HG02571 (cell line): Measurements from ENCODE around the gene RNF168.
"Not testable (repeated sequence)": the region's sequence is repeated elsewhere in the genome, so short reads cannot be mapped to it uniquely, and the experiment has no call there.

Experiments used
- ATAC-seq: cut with Tn5 transposase; IDR thresholded peaks from one replicate; pipeline ENCODE4 v1.9.1; 2021; ENCODE audit warnings: mild to moderate bottlenecking, moderate library complexity; ENCODE audit not compliant: unreplicated experiment

The RNF168 gene, protein sequence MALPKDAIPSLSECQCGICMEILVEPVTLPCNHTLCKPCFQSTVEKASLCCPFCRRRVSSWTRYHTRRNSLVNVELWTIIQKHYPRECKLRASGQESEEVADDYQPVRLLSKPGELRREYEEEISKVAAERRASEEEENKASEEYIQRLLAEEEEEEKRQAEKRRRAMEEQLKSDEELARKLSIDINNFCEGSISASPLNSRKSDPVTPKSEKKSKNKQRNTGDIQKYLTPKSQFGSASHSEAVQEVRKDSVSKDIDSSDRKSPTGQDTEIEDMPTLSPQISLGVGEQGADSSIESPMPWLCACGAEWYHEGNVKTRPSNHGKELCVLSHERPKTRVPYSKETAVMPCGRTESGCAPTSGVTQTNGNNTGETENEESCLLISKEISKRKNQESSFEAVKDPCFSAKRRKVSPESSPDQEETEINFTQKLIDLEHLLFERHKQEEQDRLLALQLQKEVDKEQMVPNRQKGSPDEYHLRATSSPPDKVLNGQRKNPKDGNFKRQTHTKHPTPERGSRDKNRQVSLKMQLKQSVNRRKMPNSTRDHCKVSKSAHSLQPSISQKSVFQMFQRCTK

DNA sequence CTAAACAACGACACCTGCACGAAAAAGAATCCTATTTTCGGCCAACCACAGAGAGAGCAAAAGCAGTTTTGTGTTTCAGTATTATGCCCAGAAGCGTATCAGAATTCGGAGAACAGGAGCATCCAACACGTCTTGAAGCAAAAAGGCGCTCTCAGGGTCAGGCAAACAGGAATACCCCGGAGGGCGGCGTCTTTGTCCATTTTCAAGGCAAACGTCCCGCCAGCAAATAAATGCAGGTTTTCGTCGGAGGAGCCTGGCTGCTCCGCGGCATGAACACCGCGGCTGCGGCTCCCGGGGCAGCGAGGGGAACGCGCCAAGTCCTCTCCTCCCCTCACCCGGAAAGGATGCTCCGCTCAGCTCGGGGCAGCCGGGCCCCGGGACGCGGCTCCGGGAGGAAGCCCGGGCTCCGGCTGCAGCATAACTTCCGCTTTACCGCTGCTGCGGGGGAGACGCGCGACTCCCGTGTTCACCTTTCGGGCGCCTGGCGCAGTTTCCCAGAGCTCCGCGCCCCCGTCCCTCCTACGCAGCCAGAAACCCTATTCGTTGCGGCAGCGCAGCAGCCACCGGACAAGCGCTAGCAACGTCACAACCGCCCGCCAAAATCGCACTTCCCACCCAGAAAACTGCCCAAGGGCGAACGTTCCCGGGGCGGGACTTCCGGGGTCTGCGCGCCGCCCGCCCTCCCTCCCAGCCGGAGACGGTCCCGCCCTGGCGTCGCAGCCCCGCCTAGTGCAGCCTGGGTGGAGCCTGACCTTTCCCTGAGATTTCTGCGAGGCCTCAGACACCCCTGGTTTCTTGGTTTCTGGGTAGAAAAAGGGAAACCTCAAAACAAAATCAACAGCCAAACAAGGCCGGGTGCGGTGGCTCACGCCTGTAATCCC lies at the start of gene RNF168:
Gene RNF168 (minus strand): TSS at position 573 of the 881 bp plus-strand sequence. CDS start 595 bp downstream, outside the sequence.
- peak; percentile 75 for ATAC-seq

DNA sequence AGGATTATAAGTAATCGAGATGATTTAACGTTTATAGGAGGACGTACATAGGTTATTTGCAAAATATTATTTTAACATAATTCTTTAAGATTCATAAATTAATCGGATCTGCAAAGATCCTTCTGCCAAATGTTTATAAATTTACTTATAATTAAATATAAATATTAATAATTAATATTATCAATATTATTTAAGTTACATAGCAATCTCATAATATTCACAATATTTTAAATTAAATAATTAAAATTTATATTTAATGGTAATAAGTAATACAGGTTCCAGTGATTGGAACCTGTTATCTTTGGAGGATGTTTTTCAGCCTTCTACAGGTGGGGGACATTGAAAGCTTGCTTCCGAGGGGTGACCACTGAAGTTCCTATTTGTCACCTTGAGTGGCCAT lies 48.7 kb upstream of the RNF168 start:
- no peak for ATAC-seq

DNA sequence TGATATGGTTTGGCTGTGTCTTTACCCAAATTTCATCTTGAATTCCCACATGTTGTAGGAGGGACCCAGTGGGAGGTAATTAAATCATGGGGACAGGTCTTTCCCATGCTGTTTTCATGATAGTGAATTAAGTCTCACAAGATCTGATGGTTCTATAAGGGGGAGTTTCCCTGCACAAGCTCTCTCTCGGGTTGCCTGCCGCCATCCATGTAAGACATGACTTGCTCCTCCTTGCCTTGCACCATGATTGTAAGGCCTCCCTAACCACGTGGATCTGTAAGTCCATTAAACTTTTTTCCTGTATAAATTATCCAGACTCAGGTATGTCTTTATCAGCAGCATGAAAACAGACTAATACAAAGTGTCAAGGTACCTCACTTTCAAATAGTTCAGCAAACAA lies 46.6 kb upstream of the RNF168 start:
- ATAC-seq = not testable (repeated sequence)

DNA sequence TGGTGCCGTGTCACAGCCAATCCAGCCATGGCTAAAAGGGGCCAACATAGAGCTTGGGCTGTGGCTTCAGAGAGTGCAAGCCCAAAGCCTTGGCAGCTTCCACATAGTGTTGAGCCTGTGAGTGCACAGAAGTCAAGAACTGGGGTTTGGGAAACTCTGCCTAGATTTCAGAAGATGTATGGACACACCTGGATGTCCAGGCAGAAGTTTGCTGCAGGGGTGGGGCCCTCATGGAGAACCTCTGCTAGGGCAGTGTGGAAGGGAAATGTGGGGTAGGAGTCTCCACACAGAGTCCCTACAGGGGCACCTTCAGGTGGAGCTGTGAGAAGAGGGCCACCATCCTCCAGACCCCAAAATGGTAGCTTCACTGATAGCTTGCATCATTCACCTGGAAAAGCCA lies 45.7 kb upstream of the RNF168 start:
- not testable (repeated sequence) for ATAC-seq

DNA sequence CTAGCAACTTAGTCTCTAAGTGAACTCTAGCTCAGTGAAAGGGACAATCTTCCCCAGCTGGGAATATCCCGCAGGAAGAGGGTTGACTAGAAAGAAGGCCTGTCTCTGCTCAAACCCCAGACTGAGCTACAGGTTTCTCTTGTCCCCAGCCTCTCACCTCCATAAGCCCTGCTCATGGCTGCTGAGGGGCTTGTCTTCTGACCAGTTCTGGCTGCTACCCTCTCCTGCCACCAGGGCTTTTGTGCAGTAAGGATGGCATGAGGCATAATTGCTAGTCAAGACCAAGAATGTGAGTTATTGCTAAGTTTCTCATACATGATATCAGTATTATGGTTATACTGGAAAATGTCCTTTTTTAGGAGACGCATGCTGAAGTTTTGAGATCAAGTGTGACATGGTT lies 43.5 kb upstream of the RNF168 start:
- no peak for ATAC-seq

DNA sequence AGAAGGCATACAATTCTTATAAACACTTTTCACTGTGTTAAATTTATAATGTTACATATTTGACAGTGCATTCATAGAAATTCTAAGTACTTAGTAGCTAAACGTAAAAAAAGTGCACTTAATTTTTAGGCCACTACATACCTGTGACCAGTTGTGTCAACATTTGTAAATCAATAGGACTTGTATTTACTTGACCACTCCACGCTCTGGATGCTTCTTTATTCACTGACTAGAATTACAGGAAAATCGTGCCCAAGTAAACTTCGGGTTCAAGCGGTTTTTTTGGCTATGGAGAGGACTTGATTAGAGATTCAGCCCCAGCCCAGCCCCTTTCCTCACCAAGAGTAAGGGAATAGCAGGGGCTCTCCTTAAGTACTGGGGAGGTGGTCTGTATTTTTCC lies 43.0 kb upstream of the RNF168 start:
- ATAC-seq = no peak

DNA sequence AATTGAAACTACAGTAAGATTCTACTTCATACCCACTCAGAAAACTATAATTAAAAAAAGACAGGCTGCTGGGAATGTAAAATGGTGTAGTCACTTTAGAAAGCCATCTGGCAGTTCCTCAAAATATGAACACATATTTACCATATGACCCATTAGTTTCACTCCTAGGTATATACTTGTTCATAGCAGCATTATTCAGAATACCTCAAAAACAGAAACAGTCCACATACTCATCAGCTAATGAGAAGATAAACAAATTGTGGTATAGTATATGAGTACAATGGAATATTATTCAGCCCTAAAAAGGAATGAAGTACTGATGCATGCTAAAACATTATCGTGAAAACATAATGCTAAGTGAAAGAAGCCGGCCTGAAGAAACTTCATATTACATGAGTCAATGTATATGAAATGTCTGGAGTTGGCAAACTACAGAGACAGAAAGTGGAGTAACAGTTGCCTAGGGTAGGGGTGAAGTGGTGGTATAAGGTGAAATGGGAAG lies 41.0 kb upstream of the RNF168 start:
- ATAC-seq = no peak

DNA sequence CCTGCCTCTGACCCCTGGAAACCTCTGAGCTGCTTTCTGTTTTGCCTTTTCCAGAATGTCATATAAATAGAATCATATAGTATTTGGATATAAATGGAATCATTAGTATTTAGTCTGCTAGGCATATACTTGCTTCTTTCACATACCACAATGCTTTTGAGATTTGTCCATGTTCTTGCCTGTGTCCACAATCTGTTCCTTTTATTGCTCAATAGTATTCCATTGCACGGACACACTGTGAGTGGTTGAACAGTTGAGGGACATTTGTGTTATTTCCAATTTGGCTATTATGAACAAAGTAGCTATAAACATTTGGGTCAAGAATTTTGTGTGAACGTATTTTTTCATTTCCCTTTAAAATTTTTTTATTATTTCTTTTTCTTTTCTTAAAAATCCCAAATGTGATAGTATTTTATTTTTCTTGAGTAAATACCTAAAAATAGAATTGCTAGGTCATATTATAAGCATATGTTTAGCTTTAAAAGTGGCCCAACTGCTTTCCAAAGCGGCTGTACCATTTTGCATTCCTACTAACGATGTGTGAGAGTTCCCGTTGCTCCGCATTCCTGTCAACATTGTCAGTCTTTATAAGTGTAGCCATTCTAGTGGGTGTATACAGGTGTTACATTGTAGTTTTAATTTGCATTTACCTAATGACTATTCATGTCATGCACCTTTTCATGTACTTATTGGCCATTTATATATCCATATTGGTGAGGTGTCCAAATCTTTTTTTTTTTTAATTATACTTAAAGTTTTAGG lies 38.3 kb upstream of the RNF168 start:
- no peak for ATAC-seq

DNA sequence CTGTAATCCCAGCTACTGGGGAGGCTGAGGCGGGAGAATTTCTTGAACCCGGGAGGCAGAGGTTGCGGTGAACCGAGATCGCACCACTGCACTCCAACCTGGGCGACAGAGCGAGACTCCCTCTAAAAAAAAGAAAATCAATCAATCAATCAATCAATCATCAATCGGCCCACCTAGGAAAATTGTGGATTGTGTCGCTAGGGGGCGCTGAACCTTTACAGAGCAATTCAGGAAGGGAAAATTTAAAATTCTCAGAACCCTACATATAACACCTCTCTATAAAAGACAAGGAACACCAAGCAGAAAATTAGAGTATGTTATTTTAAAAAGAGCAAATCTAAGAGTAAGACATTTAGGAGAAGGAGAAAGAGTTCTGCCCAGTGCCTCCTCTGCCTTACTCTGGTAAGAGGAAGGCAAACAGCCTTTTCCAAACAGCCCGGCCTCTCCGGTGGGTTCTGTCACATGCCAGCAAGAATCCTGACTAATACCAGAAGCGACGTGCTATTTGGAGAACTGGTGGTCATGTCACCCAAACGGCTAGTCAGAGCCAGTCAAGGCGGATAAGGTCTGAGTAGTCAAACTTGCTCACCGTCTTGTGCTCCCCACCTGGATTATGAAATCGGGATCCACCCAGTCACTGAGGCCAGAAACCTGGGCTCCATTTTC lies 33.9 kb upstream of the RNF168 start:
- no peak for ATAC-seq

DNA sequence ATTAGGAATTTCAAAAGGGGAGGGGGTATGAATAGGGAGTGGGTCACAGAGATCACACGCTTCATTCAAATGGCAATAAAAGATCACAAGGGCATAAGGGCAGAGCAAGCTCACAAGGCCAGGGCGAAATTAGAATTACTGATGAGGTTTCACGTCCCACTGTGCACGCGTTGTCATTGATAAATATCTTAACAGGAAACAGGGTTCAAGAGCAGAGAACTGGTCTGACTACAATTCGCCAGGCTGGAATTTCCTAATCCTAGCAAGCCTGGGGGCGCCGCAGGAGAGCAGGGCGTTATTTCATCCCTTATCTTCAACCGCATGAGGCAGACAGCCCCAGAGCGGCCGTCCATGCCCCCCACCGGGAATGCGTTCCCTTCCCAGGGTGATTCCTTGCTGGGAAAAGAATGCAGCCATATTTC lies 29.7 kb upstream of the RNF168 start:
- ATAC-seq = no peak

DNA sequence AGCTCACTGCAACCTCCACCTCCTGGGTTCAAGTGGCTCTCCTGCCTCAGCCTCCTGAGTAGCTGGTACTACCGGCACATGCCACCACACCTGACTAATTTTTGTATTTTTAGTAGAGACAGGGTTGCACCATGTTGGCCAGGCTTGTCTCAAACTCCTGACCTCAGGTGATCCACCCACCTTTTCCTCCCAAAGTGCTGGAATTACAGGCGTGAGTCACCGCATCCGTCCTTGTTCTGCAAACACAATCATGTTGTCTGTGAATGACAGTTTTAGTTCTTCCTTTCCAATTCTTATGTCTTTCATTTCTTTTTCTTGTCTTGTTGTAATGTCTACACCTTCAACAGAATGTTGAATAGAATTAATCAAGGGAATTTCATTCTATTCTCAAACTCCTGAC lies 27.9 kb upstream of the RNF168 start:
- ATAC-seq = no peak

DNA sequence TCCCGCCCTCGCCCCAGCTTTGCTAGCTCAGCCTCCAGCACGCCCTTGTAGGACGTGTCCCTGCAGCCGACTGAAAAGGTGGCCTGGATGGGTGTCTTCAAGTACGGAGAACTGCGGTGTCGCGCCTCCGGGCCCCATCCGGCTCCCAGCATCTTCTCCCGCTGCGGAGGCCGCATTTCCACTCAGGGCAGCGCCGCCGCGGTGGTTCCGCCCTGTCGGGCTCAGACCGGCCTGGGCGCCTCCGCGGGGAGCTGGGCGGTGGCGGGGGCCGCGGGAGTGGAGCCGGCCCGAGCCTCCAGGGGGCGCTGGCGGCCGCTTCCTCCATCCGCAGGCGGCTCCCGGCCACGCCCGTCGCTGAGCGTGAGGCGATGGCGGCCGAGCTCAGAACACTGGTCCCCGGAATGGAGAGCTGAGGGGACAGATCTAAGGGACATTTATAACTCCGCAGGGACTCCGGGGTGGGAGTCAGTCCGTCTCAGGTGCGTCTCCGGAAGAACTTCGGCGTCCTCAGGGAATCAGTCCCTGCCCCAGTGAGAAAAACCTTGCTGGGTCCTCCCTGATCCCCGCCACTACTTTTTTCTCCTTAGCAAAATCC lies 25.2 kb upstream of the RNF168 start:
- ATAC-seq = peak; percentile 75

DNA sequence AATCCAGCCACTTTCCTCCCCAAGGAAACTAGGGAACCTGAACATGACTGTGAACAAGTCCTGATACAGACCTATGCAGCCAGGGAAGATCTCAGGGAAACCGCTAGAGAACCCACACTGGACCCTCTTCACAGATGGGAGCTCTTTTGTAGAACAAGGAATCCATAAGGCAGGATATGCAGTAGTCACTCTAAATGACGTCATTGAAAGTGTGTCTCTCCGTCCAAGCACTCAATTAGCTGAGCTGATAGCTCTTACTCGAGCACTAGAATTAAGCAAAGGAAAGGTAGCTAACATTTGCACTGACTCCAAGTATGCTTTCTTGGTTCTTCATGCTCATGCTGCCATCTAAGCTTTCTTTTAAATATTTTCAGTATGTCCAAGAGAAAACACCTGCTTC lies 21.6 kb upstream of the RNF168 start:
- ATAC-seq = no peak

DNA sequence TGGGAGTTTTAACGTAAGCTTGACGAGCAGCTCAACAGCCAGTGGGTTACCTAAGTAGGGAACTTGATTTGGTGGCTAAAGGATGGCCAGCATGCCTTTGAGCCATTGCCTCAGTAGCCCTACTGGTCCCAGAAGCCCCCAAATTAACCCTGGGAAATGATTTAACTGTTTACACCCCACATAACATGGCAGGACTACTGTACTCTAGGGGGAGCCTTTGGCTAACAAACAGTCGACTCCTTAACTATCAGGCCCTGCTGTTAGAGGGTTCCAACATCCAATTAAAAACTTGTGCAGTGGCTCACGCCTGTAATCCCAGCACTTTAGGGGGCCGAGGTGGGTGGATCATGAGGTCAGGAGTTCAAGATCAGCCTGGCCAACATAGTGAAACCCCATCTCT lies 21.0 kb upstream of the RNF168 start:
- ATAC-seq = no peak

DNA sequence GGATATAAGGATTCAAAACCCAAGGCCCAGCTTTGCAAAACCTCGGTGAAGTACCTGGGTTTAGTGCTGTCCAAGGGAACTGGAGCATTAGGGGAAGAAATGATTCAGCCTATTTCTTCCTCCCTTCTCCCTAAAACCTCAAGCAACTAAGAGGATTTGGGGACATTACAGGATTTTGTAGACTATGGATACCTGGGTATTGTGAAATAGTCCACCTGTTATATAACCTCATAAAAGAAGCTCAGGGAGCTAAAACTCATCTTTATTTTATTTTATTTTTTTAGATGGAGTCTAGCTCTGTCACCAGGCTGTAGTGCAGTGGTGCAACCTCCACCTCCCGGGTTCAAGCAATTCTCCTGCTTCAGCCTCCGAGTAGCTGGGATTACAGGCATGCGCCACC lies 20.3 kb upstream of the RNF168 start:
- ATAC-seq = no peak

DNA sequence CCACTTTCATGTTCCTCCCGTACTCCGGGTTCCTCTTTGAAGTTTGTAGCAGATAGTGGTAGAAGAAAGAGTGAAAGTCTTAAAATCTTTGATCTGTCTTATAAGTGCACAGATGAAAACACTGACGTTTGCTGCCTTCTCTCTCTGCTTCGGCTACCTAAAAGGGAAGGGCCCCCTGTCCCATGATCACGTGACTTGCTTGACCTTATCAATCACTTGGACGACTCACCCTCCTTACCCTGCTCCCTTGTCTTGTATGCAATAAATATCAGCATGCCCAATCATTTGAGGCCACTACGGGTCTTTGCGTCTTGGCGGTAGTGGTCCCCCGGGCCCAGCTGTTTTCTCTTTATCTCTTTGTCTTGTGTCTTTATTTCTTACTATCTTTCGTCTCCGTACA lies 17.7 kb upstream of the RNF168 start:
- ATAC-seq = not testable (repeated sequence)

DNA sequence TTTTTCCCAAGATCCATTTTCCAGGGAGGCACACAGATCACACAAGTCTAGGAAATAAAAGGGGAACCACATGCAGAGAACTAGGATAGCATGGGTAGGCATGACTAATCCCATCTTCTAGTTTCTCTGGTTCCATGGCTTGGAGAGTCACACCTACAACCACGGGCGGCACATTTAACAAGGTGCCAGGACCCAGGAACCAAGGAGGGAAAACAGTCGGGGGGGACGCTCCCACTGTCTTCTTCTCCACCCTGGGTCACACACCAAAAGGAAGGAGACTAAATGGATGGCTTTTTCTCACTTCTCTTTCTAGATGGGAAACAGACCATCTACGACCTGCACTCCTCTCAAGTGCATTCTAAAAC lies 16.1 kb upstream of the RNF168 start:
- no peak for ATAC-seq

DNA sequence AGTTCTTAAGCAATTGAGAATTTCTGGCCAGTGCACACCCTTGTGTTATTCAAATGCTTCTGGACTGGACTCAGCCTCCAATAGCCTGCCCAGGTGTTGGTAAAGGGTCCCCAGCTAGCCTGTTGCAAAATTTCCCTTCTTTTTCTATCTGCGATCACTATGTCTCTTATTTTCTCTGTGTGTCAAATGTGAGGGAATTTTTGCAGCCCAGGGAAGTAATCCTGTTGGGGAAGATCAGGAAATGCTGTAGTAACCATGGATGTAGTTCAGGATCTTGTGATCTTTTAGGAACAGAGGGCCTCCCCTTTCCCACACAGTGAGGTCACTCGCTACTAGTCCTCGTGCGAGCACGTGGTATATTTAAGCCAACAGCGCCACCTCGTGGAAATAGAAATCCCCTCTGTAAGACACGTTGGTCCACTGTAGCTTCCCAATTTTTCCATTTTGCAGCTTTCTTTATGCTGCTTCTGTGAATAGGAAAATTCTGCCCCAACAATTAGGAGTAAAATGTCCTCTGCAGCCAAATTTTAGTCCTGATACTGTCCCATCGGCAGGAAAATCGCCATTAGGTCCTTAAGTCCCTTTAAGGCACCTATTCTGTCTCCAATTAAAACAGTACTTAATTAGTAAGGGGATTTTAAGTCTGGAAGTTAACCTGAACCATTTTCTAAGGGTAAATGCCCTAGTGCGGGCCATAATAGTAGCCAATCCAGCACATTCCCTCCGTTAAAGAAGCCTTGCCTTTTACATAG lies 15.6 kb upstream of the RNF168 start:
- ATAC-seq = no peak

DNA sequence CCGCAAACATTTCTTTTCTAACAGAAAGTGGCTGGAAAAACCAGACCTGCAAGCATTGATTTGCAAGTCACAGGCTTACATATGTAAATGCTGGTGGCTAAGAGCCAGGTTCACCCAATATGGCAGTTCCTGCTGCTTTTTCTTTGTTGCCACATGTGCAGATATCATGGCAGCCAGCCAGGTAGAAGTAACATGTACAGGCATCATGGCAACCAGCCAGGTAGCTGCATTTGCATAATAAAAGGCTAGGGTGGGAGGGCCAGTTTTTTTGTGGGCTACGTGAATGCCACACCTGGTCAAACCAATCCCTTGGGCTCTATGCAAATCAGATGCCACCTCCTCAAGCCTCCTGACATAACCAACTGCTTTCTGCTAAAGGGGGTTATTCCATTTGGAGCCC lies 14.4 kb upstream of the RNF168 start:
- ATAC-seq = no peak
